ENCODE results near the gene ITPK1.

DNA sequence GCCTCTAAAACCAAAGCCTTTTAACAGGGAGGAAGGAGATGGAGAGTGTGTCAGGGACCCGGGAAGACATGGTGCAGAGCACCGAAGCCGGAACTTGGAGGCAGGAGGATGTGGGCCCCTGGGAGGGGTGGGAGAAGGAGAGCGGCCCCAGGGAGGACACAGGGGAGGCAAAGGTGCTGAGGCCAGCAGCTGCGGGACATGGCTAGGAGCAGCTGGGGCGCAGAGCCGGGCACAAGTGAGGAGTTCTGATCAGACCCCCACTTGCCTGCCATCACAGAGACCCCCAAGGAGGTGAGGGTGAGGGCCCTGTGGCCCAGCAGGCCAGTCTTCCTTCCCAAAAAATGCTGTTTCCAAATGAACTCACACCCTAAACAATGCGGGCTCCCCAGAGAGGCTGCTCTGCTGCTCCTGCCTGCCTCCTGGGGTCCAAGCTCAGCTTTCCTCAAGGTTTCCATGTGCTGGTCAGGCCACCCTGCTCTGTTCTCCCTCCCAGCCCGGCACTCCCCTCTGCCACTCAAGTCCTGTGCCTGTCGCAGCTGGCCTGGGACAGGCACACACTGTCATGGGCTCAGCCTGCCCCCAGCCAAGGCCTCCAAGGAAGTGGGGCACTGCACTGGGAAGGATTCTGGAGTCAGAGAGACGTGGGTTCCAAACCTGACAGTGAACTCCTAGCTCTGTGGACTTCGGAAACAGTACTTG lies 168.7 kb downstream of the ITPK1 start:
- TF ChIP-seq, protein P1, sequence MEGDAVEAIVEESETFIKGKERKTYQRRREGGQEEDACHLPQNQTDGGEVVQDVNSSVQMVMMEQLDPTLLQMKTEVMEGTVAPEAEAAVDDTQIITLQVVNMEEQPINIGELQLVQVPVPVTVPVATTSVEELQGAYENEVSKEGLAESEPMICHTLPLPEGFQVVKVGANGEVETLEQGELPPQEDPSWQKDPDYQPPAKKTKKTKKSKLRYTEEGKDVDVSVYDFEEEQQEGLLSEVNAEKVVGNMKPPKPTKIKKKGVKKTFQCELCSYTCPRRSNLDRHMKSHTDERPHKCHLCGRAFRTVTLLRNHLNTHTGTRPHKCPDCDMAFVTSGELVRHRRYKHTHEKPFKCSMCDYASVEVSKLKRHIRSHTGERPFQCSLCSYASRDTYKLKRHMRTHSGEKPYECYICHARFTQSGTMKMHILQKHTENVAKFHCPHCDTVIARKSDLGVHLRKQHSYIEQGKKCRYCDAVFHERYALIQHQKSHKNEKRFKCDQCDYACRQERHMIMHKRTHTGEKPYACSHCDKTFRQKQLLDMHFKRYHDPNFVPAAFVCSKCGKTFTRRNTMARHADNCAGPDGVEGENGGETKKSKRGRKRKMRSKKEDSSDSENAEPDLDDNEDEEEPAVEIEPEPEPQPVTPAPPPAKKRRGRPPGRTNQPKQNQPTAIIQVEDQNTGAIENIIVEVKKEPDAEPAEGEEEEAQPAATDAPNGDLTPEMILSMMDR (IDR thresholded peaks at IDR 0.05): no peak
- TF ChIP-seq POLR2AphosphoS5 (IDR thresholded peaks at IDR 0.05) (no peak), POLR2A (IDR thresholded peaks at IDR 0.05; ENCODE audit: low read depth) (no peak)

Data from esophagus muscularis mucosa (tissue), 3 donors.